GM13977 (cell line): Measurements from ENCODE around the gene TCTN2.

Experiments used
- DNase-seq: peaks from one replicate; pipeline ENCODE4 v3.0.0; 2012; ENCODE audit warnings: low spot score
- in situ Hi-C: fragments of 300-500 bp; cut with MboI; formaldehyde crosslinking; loops from one replicate; pipeline ENCODE4 v1.12.0; 2022; ENCODE audit warnings: low sequenced_read_pairs, low pct_unique_long_range_greater_than_20kb, mixed read lengths, inconsistent platforms; ENCODE audit not compliant: unreplicated experiment
- TF ChIP-seq, protein P1 (sequence below): IDR thresholded peaks from 2 replicates; pipeline ENCODE4 v1.5.1; 2012; ENCODE audit warnings: mild to moderate bottlenecking, control low read depth; ENCODE audit not compliant: insufficient read depth; ENCODE audit errors: extremely low read depth, missing control alignments

Gene TCTN2

DNA sequence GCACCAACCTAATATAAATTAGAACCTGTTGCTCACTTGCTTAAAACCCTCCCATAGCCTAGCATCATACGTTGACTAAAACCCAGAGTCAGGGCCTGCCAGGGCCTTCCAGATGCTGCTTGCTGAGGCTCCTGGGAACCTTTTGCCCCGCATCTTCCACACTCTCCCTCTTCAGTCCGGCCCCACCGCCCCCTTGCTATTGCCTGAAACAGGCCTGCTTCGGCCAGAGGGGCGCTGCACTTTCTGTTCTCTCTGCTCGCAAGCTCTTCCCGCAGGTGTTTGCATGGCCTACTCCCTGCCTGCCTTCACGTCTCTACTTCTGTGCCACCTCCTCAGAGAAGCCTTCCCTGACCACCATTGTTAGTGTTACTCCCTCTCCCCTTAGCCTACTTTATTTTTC lies 13.7 kb upstream of the TCTN2 start:
- in situ Hi-C loops = no loop called here
- no peak for DNase-seq
- TF ChIP-seq, protein P1, sequence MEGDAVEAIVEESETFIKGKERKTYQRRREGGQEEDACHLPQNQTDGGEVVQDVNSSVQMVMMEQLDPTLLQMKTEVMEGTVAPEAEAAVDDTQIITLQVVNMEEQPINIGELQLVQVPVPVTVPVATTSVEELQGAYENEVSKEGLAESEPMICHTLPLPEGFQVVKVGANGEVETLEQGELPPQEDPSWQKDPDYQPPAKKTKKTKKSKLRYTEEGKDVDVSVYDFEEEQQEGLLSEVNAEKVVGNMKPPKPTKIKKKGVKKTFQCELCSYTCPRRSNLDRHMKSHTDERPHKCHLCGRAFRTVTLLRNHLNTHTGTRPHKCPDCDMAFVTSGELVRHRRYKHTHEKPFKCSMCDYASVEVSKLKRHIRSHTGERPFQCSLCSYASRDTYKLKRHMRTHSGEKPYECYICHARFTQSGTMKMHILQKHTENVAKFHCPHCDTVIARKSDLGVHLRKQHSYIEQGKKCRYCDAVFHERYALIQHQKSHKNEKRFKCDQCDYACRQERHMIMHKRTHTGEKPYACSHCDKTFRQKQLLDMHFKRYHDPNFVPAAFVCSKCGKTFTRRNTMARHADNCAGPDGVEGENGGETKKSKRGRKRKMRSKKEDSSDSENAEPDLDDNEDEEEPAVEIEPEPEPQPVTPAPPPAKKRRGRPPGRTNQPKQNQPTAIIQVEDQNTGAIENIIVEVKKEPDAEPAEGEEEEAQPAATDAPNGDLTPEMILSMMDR = no peak

GRCh38 chr12:123659996-123660727 lies 10.8 kb upstream of the TCTN2 start:
- DNase-seq = no peak
- TF ChIP-seq, protein P1 = no peak
- in situ Hi-C loops = no loop called here

- in situ Hi-C loops = no loop called here
- TF ChIP-seq, protein P1 = no peak
- no peak for DNase-seq
Measured at GRCh38 chr12:123667771-123668170, 3.1 kb upstream of the TCTN2 start.

DNA sequence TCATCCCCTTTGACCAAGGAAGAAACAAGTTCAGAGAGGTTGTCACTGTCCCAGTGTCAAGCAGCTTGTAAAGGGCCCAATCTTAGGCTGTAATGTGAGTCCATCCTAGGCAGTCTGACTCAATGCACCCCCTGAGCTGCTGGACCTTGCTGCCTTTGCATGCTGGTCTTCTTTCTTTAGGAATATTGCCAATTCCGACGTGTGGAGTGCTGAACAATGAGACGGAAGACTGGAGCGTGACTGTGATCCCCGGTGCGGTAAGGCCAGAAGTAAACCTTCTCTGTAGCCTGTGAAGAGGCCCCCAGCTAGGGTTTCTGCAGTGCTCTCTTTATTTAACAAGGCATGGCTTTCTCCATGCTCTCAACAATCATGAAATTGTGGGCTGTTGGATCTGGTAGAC lies 963 bp downstream of the TCTN2 start:
- no peak for DNase-seq
- in situ Hi-C loops = no loop called here
- TF ChIP-seq, protein P1 = no peak

GRCh38 chr12:123675436-123675835 lies 4.5 kb downstream of the TCTN2 start:
- DNase-seq = no peak
- TF ChIP-seq, protein P1 = no peak
- in situ Hi-C loops = no loop called here

DNA sequence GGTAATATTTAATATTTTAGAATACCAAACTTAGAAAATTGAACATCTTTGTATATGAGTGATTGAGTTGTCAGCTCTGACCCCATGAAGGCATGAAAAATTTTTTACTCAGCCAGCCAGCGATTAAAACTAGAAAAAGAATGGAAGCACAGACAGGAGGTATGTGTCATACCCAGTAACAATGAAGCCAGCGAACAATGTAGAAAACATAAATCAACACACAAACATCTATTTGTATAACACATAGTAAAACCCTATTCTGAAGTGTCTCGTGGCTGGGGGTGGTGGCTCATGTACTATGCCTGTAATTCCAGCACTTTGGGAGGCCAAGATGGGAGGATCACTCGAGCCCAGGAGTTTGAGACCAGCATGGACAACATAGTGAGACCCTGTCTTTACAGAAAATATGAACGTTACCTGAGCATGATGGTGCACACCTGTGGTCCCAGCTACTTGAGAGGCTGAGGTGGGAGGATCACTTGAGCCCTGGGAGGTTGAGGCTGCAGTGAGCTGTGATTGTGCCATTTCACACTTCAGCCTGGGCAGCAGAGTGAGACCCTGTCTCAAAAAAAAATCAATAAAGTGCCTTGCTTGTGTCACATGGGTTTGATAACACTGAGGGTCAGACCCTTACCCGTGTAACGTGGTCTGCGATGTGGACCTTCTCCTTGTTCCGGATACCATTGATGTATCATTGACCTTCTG lies 5.9 kb downstream of the TCTN2 start:
- TF ChIP-seq, protein P1 = no peak
- DNase-seq = no peak
- in situ Hi-C loops = no loop called here
